ENCODE measurements around the gene ATP11A. TPM values are rescaled to one million over a fixed set of nuclear protein-coding genes. Genes with fewer than 3 reads are reported as not detected.
A peak's percentile ranks its signal among the peaks of the same experiment; 100 is the strongest.

The ATP11A gene
- total RNA-seq, 2 donors from 2014 or later = 89.0 to 91.2 TPM

DNA sequence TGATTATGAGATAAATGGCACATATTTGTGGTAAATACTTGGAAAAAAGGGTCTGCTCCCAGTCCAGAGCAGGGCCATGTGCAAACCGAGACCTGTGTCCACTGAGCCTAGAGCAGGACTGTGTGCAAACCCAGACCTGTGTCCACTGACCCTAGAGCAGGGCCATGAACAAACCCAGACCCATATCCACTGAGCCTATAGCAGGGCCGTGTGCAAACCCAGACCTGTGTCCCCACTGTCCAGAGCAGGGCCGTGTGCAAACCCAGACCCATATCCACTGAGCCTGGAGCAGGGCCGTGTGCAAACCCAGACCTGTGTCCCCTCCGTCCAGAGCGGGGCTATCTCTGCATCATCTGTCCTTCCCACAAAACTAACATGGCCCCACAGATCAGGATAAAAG lies 136.0 kb downstream of the ATP11A start:
- Mint-ChIP-seq H3K4me3 (no peak overlapping the region), H3K9me3 (no peaks in the 10 kb centered on the region), H3K4me1 (ENCODE audit: low read depth in 2 of 2) (peaks cover 0 to 3% of the 10 kb centered on the region in 2 donors), H3K27ac (no peak overlapping the region), H3K36me3 (peaks cover 4% of the 10 kb centered on the region), H3K27me3 (no peaks in the 10 kb centered on the region)
- ATAC-seq (peak in 1 of 2 donors; percentile 37), DNase-seq (ENCODE audit: low spot score) (no peak)

DNA sequence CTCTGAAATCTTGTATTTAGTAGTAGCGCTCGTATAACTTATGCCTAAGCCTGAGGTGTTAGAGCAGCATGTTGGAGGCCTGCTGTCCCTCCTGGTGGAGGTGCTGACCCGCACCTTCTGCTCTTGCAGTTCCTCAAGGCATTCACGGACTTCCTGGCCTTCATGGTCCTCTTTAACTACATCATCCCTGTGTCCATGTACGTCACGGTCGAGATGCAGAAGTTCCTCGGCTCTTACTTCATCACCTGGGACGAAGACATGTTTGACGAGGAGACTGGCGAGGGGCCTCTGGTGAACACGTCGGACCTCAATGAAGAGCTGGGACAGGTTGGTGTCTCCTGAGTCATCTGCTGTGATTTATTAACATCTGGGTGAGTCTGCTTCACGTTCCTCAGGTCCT lies 136.7 kb downstream of the ATP11A start:
- H3K9me3 Mint-ChIP-seq = no peaks in the 10 kb centered on the region
- H3K27ac Mint-ChIP-seq = no peak overlapping the region
- no peak for ATAC-seq

DNA sequence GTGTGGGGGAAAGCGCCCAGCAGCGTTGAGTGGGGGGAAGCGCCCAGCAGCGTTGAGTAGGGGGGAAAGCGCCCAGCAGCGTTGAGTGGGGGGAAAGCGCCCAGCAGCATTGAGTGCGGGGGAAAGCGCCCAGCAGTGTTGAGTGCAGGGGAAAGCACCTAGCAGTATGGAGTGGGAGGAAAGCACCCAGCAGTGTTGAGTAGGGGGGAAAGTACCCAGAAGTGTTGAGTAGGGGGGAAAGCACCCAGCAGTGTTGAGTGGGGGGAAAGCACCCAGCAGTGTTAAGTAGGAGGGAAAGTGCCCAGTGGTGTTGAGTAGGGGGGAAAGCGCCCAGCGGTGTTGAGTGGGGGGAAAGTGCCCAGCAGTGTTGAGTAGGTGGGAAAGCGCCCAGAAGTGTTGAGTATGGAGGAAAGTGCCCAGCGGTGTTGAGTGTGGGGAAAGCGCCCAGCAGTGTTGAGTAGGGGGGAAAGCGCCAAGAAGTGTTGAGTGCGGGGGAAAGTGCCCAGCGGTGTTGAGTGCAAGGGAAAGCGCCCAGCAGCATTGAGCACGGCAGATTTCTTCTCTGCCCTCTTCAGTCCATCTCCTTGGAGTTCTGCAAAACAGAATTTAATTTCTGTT lies 138.4 kb downstream of the ATP11A start:
- ATAC-seq (peak in 1 of 2 donors; percentile 42), DNase-seq (ENCODE audit: low spot score) (no peak)
- H3K27ac Mint-ChIP-seq = peak overlapping the region in 1 of 2 donors; percentile 57
- H3K4me1 Mint-ChIP-seq (ENCODE audit: low read depth in 2 of 2) = peaks cover 0 to 3% of the 10 kb centered on the region in 2 donors
- no peaks in the 10 kb centered on the region for H3K27me3 Mint-ChIP-seq
- no peak overlapping the region for H3K4me3 Mint-ChIP-seq
- H3K9me3 Mint-ChIP-seq = no peaks in the 10 kb centered on the region
- peaks cover 12% of the 10 kb centered on the region for H3K36me3 Mint-ChIP-seq

More for the DNA sequence above, 136.7 kb downstream of the ATP11A start:
- Mint-ChIP-seq H3K36me3 (peaks cover 5% of the 10 kb centered on the region), H3K4me3 (no peak overlapping the region), H3K27me3 (no peaks in the 10 kb centered on the region), H3K4me1 (ENCODE audit: low read depth in 2 of 2) (peaks cover 0 to 3% of the 10 kb centered on the region in 2 donors)
- no peak for DNase-seq (ENCODE audit: low spot score)

DNA sequence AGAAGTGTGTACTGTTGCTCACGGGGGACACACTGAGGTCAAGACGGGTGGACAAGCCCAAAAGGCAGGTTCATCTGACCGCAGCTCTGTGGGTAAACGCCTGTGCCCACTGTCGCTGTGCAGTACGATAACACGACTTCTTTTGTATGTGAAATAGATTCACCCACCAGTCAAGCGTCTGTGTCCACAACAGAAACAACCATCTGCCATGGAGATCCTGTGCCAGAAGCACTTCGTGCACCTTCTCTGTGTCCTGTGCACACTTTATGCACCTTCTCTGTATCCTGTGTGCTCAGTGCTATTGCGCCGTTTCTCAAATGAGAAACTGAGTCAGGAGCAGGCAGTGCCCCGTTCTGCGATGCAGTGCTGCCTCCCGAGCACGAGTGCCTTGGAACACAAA lies 138.9 kb downstream of the ATP11A start:
- no peak for DNase-seq (ENCODE audit: low spot score)
- H3K27me3 Mint-ChIP-seq = no peaks in the 10 kb centered on the region
- no peak overlapping the region for H3K27ac Mint-ChIP-seq

GRCh38 chr13:112831196-112831595 lies 141.4 kb downstream of the ATP11A start:
- no peak overlapping the region for H3K27ac Mint-ChIP-seq
- peaks cover 8% of the 10 kb centered on the region for H3K36me3 Mint-ChIP-seq
- no peak overlapping the region for H3K4me3 Mint-ChIP-seq
- DNase-seq (ENCODE audit: low spot score) (no peak), ATAC-seq (no peak)
- H3K4me1 Mint-ChIP-seq (ENCODE audit: low read depth in 2 of 2) = no peaks in the 10 kb centered on the region
- no peaks in the 10 kb centered on the region for H3K27me3 Mint-ChIP-seq
- no peaks in the 10 kb centered on the region for H3K9me3 Mint-ChIP-seq

More for the DNA sequence above, 138.9 kb downstream of the ATP11A start:
- Mint-ChIP-seq H3K9me3 (no peaks in the 10 kb centered on the region), H3K4me1 (ENCODE audit: low read depth in 2 of 2) (peaks cover 0 to 3% of the 10 kb centered on the region in 2 donors), H3K36me3 (peaks cover 12% of the 10 kb centered on the region), H3K4me3 (no peak overlapping the region)
- ATAC-seq = no peak

DNA sequence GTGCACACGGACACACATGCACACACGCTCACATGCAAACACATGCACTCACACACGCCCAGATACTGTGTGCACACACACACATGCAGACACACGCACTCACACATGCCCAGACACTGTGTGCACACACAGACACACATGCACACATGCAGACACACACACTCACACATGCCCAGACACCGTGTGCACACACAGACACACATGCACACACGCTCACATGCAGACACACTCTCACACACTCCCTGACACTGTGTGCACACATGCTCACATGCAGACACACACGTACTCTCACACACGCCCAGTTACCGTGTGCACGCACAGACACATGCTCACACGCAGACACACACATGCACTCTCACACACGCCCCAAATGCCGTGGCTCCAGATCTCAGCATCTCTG lies 142.0 kb downstream of the ATP11A start:
- DNase-seq (ENCODE audit: low spot score) (no peak), ATAC-seq (peak; percentile 21 to 36)
- H3K4me1 Mint-ChIP-seq (ENCODE audit: low read depth in 2 of 2) = no peaks in the 10 kb centered on the region
- H3K36me3 Mint-ChIP-seq = peaks cover 8% of the 10 kb centered on the region
- H3K27me3 Mint-ChIP-seq = no peaks in the 10 kb centered on the region
- H3K9me3 Mint-ChIP-seq = no peaks in the 10 kb centered on the region
- no peak overlapping the region for H3K4me3 Mint-ChIP-seq
- no peak overlapping the region for H3K27ac Mint-ChIP-seq

DNA sequence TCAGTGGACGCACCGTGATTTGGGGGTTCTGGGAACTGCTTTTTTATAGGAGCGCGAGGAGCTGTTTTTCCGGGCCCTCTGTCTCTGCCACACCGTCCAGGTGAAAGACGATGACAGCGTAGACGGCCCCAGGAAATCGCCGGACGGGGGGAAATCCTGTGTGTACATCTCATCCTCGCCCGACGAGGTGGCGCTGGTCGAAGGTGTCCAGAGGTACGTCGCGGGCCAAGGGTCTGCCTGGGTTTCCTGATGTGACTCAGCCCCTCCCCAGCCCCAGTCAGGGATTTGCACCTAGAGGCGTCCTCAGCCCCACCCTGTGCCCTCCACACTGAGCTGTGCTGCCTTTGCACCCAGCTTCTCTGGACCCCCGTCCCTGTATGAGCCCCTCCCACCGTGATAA lies 143.0 kb downstream of the ATP11A start:
- H3K36me3 Mint-ChIP-seq = peaks cover 8% of the 10 kb centered on the region
- ATAC-seq (no peak), DNase-seq (ENCODE audit: low spot score) (no peak)
- H3K4me3 Mint-ChIP-seq = no peak overlapping the region
- no peak overlapping the region for H3K27ac Mint-ChIP-seq
- H3K9me3 Mint-ChIP-seq = no peaks in the 10 kb centered on the region
- H3K4me1 Mint-ChIP-seq (ENCODE audit: low read depth in 2 of 2) = no peaks in the 10 kb centered on the region
- H3K27me3 Mint-ChIP-seq = no peaks in the 10 kb centered on the region

GRCh38 chr13:112833551-112834257 lies 143.9 kb downstream of the ATP11A start:
- H3K4me3 Mint-ChIP-seq = no peak overlapping the region
- H3K4me1 Mint-ChIP-seq (ENCODE audit: low read depth in 2 of 2) = no peaks in the 10 kb centered on the region
- H3K36me3 Mint-ChIP-seq = peaks cover 8% of the 10 kb centered on the region
- H3K27ac Mint-ChIP-seq = no peak overlapping the region
- ATAC-seq (peak in 1 of 2 donors; percentile 8), DNase-seq (ENCODE audit: low spot score) (no peak)
- no peaks in the 10 kb centered on the region for H3K9me3 Mint-ChIP-seq
- H3K27me3 Mint-ChIP-seq = no peaks in the 10 kb centered on the region

- H3K27me3 Mint-ChIP-seq = no peaks in the 10 kb centered on the region
- no peak overlapping the region for H3K27ac Mint-ChIP-seq
- H3K4me3 Mint-ChIP-seq = no peak overlapping the region
- H3K9me3 Mint-ChIP-seq = no peaks in the 10 kb centered on the region
- H3K36me3 Mint-ChIP-seq = peaks cover 8% of the 10 kb centered on the region
- no peak for DNase-seq (ENCODE audit: low spot score)
- H3K4me1 Mint-ChIP-seq (ENCODE audit: low read depth in 2 of 2) = no peaks in the 10 kb centered on the region
- no peak for ATAC-seq
These were observed 145.5 kb downstream of the ATP11A start for GRCh38 chr13:112835344-112835743.

DNA sequence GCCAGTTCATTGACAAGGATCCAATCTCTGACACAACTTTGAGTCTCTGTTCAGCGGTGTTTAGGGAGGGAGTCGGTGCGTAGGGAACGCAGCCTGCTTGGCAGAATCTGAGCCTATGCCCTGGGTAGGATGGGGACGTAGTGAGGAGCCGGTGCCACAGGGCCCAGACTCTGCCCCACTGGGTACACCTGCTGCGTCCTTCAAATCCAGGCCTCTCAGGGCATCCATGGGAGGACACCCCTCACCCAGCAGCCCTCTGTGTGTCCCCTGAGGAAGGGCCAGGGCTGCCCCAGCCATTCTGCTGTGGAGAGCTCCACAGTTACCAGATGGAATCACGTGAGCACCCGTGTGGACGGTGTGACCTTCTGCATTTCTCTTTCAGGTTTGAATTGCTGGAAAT lies 146.0 kb downstream of the ATP11A start:
- Mint-ChIP-seq H3K36me3 (peaks cover 8% of the 10 kb centered on the region), H3K4me3 (no peak overlapping the region), H3K27me3 (no peaks in the 10 kb centered on the region), H3K4me1 (ENCODE audit: low read depth in 2 of 2) (no peaks in the 10 kb centered on the region), H3K9me3 (no peaks in the 10 kb centered on the region), H3K27ac (no peak overlapping the region)
- DNase-seq (ENCODE audit: low spot score) (no peak), ATAC-seq (no peak)

DNA sequence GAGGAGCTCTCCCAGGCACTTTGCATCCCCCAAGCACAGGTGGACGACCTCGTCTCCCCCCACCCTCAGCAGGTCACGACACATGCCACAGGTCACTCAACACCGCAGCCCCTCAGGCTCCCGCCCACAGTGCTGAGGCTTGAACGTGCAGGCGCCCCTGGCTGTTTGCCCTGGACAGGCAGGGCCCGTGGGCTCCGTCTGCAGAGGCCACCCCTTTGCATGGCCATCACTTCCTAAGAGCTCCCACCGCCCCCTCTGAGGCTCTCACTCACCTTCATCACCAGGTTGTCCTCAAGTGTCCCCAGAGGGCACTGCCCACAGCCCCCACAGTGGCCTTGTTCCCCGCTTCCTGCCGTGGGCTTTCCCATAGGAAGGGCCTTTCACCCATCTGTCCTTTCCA lies 147.1 kb downstream of the ATP11A start:
- Mint-ChIP-seq H3K4me3 (no peak overlapping the region), H3K27me3 (no peaks in the 10 kb centered on the region)

DNA sequence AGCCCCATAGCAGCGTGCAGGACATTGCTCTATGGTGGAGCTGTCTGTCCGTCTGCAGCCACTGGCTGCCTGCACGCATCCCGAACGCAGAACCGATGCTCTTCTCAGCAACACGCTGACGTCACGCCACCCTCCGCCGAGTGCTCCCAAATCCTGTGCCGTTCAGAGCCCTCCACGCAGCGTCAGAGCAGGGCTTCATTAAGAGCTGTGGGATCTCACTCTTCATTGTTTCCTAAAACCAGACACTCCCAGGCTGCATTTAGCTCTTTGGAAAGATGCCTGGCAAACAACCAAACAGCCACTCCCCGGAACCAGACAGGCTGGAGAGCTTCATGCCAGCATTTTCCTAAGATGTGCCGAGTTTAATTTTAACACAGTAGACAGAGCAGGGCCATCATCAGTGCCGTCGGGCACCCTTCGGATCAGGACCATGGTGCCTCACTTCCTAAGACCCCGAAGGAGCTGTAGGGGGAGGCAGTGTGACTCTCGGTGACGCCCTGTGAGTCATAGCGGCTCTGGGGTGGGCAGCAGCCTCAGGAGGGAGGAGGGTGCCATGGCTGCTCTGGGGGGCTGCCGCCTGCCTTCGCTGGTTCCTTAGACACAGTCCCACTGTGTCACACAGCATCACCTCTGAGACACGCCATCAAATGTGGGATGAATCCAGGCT lies 147.7 kb downstream of the ATP11A start:
- Mint-ChIP-seq H3K4me1 (ENCODE audit: low read depth in 2 of 2) (no peaks in the 10 kb centered on the region), H3K4me3 (no peak overlapping the region), H3K9me3 (no peaks in the 10 kb centered on the region), H3K27me3 (no peaks in the 10 kb centered on the region), H3K36me3 (no peaks in the 10 kb centered on the region), H3K27ac (no peak overlapping the region)
- DNase-seq (ENCODE audit: low spot score) (no peak), ATAC-seq (no peak)

More for the DNA sequence above, 147.1 kb downstream of the ATP11A start:
- DNase-seq (ENCODE audit: low spot score) (no peak), ATAC-seq (no peak)
- Mint-ChIP-seq H3K4me1 (ENCODE audit: low read depth in 2 of 2) (no peaks in the 10 kb centered on the region), H3K36me3 (peaks cover 3% of the 10 kb centered on the region), H3K9me3 (no peaks in the 10 kb centered on the region), H3K27ac (no peak overlapping the region)

GRCh38 chr13:112838038-112838841 lies 148.4 kb downstream of the ATP11A start:
- DNase-seq (ENCODE audit: low spot score) = no peak
- Mint-ChIP-seq H3K4me1 (ENCODE audit: low read depth in 2 of 2) (no peaks in the 10 kb centered on the region), H3K4me3 (no peak overlapping the region), H3K36me3 (no peaks in the 10 kb centered on the region), H3K27me3 (no peaks in the 10 kb centered on the region), H3K27ac (no peak overlapping the region), H3K9me3 (no peaks in the 10 kb centered on the region)
- ATAC-seq = no peak

- no peak overlapping the region for H3K4me3 Mint-ChIP-seq
- H3K27ac Mint-ChIP-seq = no peak overlapping the region
- no peaks in the 10 kb centered on the region for H3K4me1 Mint-ChIP-seq (ENCODE audit: low read depth in 2 of 2)
- H3K27me3 Mint-ChIP-seq = no peaks in the 10 kb centered on the region
- no peaks in the 10 kb centered on the region for H3K36me3 Mint-ChIP-seq
- H3K9me3 Mint-ChIP-seq = no peaks in the 10 kb centered on the region
- no peak for DNase-seq (ENCODE audit: low spot score)
- no peak for ATAC-seq
These were observed 148.9 kb downstream of the ATP11A start for GRCh38 chr13:112838842-112839117.

Measured in natural killer cell treated with Interleukin-12 subunit alpha and Interleukin-12 subunit beta and Interleukin-15 and Interleukin-18, amount 100 ng/mL, for 72 hours (primary cell).